H1 (cell line): Measurements from ENCODE around the gene TSPEAR. TPM values are rescaled to one million over a fixed set of nuclear protein-coding genes. Genes with fewer than 3 reads are reported as not detected.

Source experiments
- BACH1 ChIP-seq: IDR thresholded peaks from 2 replicates; pipeline ENCODE4 v1.6.1; 2012; ENCODE audit warnings: low read length, improper control_type of control experiment
- CBX5 ChIP-seq: fragments of 300-800, 300-1000 bp; sonication (generic); IDR thresholded peaks from 2 replicates; pipeline ENCODE4 v1.7.1; 2016; ENCODE audit warnings: antibody characterized with exemption, low read length, low read depth
- CHD7 ChIP-seq: fragments of 300-600 bp; sonication (generic); IDR thresholded peaks from 2 replicates; pipeline ENCODE4 v1.7.1; 2012; ENCODE audit warnings: low read length, moderate library complexity, mild to moderate bottlenecking, inconsistent platforms; ENCODE audit not compliant: insufficient replicate concordance
- CREB1 ChIP-seq: IDR thresholded peaks from 2 replicates; pipeline ENCODE4 v1.6.1; 2012; ENCODE audit warnings: inconsistent platforms
- E2F6 ChIP-seq: IDR thresholded peaks from 2 replicates; pipeline ENCODE4 v1.6.1; 2012; ENCODE audit warnings: inconsistent platforms
- KDM4A ChIP-seq: IDR thresholded peaks from one replicate; pipeline ENCODE4 v1.7.1; 2012; ENCODE audit warnings: low read depth, mild to moderate bottlenecking, moderate library complexity, low read length, inconsistent platforms; ENCODE audit not compliant: severe bottlenecking
- KDM5A ChIP-seq: fragments of 200-600 bp; IDR thresholded peaks from 2 replicates; pipeline ENCODE4 v1.7.1; 2012; ENCODE audit warnings: mild to moderate bottlenecking, low read length, inconsistent platforms, mixed read lengths
- MAFK ChIP-seq: IDR thresholded peaks from 2 replicates; pipeline ENCODE4 v1.6.1; 2012; ENCODE audit warnings: low read depth, mild to moderate bottlenecking, improper control_type of control experiment, low read length
- POLR2AphosphoS5 ChIP-seq: IDR thresholded peaks from 2 replicates; pipeline ENCODE4 v1.6.1; 2011; ENCODE audit warnings: low read depth, low read length
- TAF1 ChIP-seq: IDR thresholded peaks from 2 replicates; pipeline ENCODE4 v1.6.1; 2011; ENCODE audit warnings: mild to moderate bottlenecking, low read depth, low read length
- TAF7 ChIP-seq: optimal IDR thresholded peaks from 2 replicates; pipeline ENCODE3; 2011; ENCODE audit warnings: low read depth, mild to moderate bottlenecking, inconsistent platforms, low read length, moderate library complexity, borderline replicate concordance
- polyA plus RNA-seq, 7 experiments: library from polyadenylated mRNA; depleted of rRNA in 3 of 7; stranded (reverse) in 5 of 7; unstranded in 2 of 7; fragments of >200 nt in 5 of 7; fragments of 200-250 nt in 2 of 7; gene quantifications; 1 replicate in 5 of 7; 2 replicates in 1 of 7; 4 replicates in 1 of 7; pipeline versions ENCODE4 v1.2.1 to v1.2.3, GENCODE V29; 2011 to 2013; ENCODE audit warnings: missing spikeins in 2 of 7, mixed read lengths in 2 of 7
- total RNA-seq: library from RNA; stranded (reverse); fragmentation: NEBNext Ultra II Directional; extraction: Animal tissue kit (Norgen Biotek cat#: 25700); gene quantifications from 2 replicates; pipeline ENCODE4 v1.2.1, GENCODE V29; 2021

Gene TSPEAR
- total and polyA plus RNA-seq, 2 of the 8 experiments (the other 6 are each of a cell fraction or from before 2014, with no cell fraction given), result 0.58 to 0.89 TPM

- TF ChIP-seq CHD7, result no peak
- TF ChIP-seq E2F6, result no peak
- TF ChIP-seq KDM4A, result no peak
- TF ChIP-seq BACH1, result no peak
- TF ChIP-seq POLR2AphosphoS5, result no peak
- TF ChIP-seq KDM5A, result no peak
- TF ChIP-seq MAFK, result no peak
- TF ChIP-seq CREB1, result no peak
- TF ChIP-seq CBX5, result no peak
- TF ChIP-seq TAF7, result no peak
- TF ChIP-seq TAF1, result no peak
Observed at GRCh38 chr21:44736291-44737004, 25.1 kb upstream of the TSPEAR start (continued).
